ENCODE results near the gene NFKBIE.
"Not testable (repeated sequence)": the region's sequence is repeated elsewhere in the genome, so short reads cannot be mapped to it uniquely, and the experiment has no call there.

The NFKBIE gene

GRCh38 chr6:44265007-44265721 is at the start of gene NFKBIE:
Gene NFKBIE (minus strand): TSS chr6:44265551. CDS start chr6:44265346, 205 bp downstream.
- Histone ChIP-seq H3K4me3 (ENCODE audit: low read length in 2 of 2) (peak within 1 kb of the TSS; percentile 80 to 87), H3K27ac (ENCODE audit: low read depth in 2 of 2, low read length in 2 of 2) (peak within 1 kb of the TSS; percentile 46 to 79), H3K9ac (ENCODE audit: low read depth in 1 of 2, low read length in 2 of 2) (peak within 1 kb of the TSS; percentile 81 to 88), H3K36me3 (ENCODE audit: control insufficient read depth in 2 of 2, insufficient read depth in 2 of 2, low read length in 2 of 2) (peaks cover 6 to 7% of the 10 kb centered on the region in 2 donors), H3K4me1 (ENCODE audit: control insufficient read depth in 2 of 2, insufficient read depth in 2 of 2, low read length in 2 of 2) (peaks cover 25 to 32% of the 10 kb centered on the region in 2 donors), H3K27me3 (ENCODE audit: control insufficient read depth in 2 of 2, insufficient read depth in 2 of 2, low read length in 2 of 2) (peaks cover 19 to 20% of the 10 kb centered on the region in 2 donors), H3K9me3 (ENCODE audit: control insufficient read depth in 2 of 2, low read length in 2 of 2) (no peaks in the 10 kb centered on the region)

DNA sequence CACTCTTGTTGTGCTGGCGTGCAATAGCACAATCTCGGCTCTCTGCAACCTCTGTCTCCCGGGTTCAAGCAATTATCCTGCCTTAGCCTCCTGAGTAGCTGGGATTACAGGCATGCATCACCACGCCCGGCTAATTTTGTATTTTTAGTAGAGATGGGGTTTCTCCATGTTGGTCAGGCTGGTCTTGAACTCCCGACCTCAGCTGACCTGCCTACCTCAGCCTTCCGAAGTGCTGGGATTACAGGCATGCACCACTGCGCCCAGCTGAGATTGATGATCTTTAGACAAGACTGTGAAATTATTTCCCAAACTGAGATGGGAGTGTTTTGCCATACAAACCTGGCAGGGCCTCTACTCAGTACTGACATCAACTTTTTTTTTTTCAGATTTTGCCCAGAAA is 49.3 kb upstream of the NFKBIE start:
- not testable (repeated sequence) for H3K27ac ChIP-seq (ENCODE audit: low read depth in 2 of 2, low read length in 2 of 2); H3K9ac ChIP-seq (ENCODE audit: low read depth in 1 of 2, low read length in 2 of 2); H3K27me3 ChIP-seq (ENCODE audit: control insufficient read depth in 2 of 2, insufficient read depth in 2 of 2, low read length in 2 of 2); H3K9me3 ChIP-seq (ENCODE audit: control insufficient read depth in 2 of 2, low read length in 2 of 2); H3K4me3 ChIP-seq (ENCODE audit: low read length in 2 of 2)
- peaks cover 14 to 17% of the 10 kb centered on the region in 2 donors for H3K36me3 ChIP-seq (ENCODE audit: control insufficient read depth in 2 of 2, insufficient read depth in 2 of 2, low read length in 2 of 2)
- H3K4me1 ChIP-seq (ENCODE audit: control insufficient read depth in 2 of 2, insufficient read depth in 2 of 2, low read length in 2 of 2): peaks cover 9 to 17% of the 10 kb centered on the region in 2 donors

DNA sequence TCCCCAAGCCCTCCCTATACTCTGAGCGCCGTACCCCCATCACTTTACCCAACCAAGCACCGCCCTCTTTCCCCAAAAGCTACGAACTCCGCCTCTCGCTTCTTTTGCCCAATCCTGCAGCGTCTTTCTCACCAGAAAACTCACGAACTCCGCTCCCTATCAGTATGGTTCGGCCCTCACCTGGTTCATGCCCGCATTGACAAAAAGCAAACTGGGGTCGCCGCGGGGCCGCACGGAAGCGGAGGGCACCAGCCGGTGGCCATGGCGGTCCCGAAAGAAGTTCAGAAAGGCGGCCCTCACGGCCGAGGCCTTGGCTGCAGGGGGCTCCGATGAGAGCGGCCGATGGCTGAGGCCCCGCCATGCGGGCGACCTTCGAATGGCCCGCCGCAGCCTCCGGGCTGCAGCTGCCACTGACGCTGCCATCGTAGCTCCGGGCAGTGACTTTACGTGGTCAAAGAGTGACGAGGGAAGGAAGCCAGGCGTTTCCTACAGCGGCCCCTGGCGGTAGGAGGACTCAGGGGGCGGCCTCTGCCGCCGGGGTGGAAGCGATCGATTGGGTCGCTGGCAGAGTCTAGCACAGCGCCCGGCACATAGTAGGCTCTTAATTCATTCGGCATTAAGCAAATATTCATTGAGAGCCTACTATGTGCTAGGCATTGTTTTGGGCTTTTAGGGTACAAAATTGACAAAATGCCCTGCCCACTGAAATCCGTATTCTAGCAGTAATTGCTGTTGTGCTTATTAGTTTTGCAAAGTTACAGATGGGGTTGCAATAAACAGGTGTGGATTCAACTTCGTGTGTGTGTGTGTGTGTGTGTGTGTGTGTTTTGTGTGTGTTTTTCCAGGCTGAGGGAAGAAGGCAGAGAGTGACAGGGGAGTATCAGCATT is 47.8 kb upstream of the NFKBIE start, which contains the start of gene AARS2:
AARS2 (minus strand) TSS at position 447 of the 888 bp plus-strand sequence; CDS start at position 423, 24 bp downstream.
- Histone ChIP-seq H3K27me3 (ENCODE audit: control insufficient read depth in 2 of 2, insufficient read depth in 2 of 2, low read length in 2 of 2) (no peaks in the 10 kb centered on the region), H3K9ac (ENCODE audit: low read depth in 1 of 2, low read length in 2 of 2) (peak within 1 kb of the TSS; percentile 91 to 95), H3K36me3 (ENCODE audit: control insufficient read depth in 2 of 2, insufficient read depth in 2 of 2, low read length in 2 of 2) (peaks cover 24 to 26% of the 10 kb centered on the region in 2 donors), H3K4me1 (ENCODE audit: control insufficient read depth in 2 of 2, insufficient read depth in 2 of 2, low read length in 2 of 2) (peaks cover 9 to 17% of the 10 kb centered on the region in 2 donors), H3K4me3 (ENCODE audit: low read length in 2 of 2) (peak within 1 kb of the TSS; percentile 91 to 94), H3K9me3 (ENCODE audit: control insufficient read depth in 2 of 2, low read length in 2 of 2) (no peaks in the 10 kb centered on the region), H3K27ac (ENCODE audit: low read depth in 2 of 2, low read length in 2 of 2) (peak within 1 kb of the TSS; percentile 56 to 57)

- H3K9me3 ChIP-seq (ENCODE audit: control insufficient read depth in 2 of 2, low read length in 2 of 2): no peaks in the 10 kb centered on the region
- peaks cover 9 to 17% of the 10 kb centered on the region in 2 donors for H3K4me1 ChIP-seq (ENCODE audit: control insufficient read depth in 2 of 2, insufficient read depth in 2 of 2, low read length in 2 of 2)
- peaks cover 31 to 37% of the 10 kb centered on the region in 2 donors for H3K36me3 ChIP-seq (ENCODE audit: control insufficient read depth in 2 of 2, insufficient read depth in 2 of 2, low read length in 2 of 2)
- H3K4me3 ChIP-seq (ENCODE audit: low read length in 2 of 2): peak overlapping the region in 1 of 2 donors; percentile 91
- H3K9ac ChIP-seq (ENCODE audit: low read depth in 1 of 2, low read length in 2 of 2): no peak overlapping the region
- H3K27me3 ChIP-seq (ENCODE audit: control insufficient read depth in 2 of 2, insufficient read depth in 2 of 2, low read length in 2 of 2): no peaks in the 10 kb centered on the region
- H3K27ac ChIP-seq (ENCODE audit: low read depth in 2 of 2, low read length in 2 of 2): no peak overlapping the region
Measured at GRCh38 chr6:44311767-44312166, 46.4 kb upstream of the NFKBIE start.

DNA sequence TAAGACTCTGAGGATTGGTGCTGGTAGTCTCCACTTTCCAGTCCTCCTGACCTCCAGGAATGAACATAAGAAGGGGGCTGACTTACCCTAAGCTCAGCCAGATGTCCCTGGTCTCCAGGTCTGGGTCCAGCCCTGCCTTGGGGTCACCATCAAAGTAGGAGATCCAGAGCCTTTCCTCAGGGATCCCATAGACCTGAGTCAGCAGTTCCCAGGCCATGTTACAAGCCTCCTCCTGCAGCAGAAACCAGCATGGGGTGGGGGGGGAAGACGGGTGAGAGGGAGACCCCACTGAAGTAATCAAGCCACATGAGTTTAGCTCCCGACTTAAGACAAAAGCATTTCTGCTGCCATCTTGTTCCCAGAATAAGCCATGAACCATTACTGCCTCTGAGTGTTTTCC is 46.0 kb upstream of the NFKBIE start:
- no peak overlapping the region for H3K9ac ChIP-seq (ENCODE audit: low read depth in 1 of 2, low read length in 2 of 2)
- H3K4me1 ChIP-seq (ENCODE audit: control insufficient read depth in 2 of 2, insufficient read depth in 2 of 2, low read length in 2 of 2): peaks cover 9 to 17% of the 10 kb centered on the region in 2 donors
- H3K4me3 ChIP-seq (ENCODE audit: low read length in 2 of 2): no peak overlapping the region
- H3K9me3 ChIP-seq (ENCODE audit: control insufficient read depth in 2 of 2, low read length in 2 of 2): no peaks in the 10 kb centered on the region
- H3K36me3 ChIP-seq (ENCODE audit: control insufficient read depth in 2 of 2, insufficient read depth in 2 of 2, low read length in 2 of 2): peaks cover 36 to 39% of the 10 kb centered on the region in 2 donors
- no peak overlapping the region for H3K27ac ChIP-seq (ENCODE audit: low read depth in 2 of 2, low read length in 2 of 2)
- H3K27me3 ChIP-seq (ENCODE audit: control insufficient read depth in 2 of 2, insufficient read depth in 2 of 2, low read length in 2 of 2): no peaks in the 10 kb centered on the region

- no peak overlapping the region for H3K4me3 ChIP-seq (ENCODE audit: low read length in 2 of 2)
- peaks cover 9 to 17% of the 10 kb centered on the region in 2 donors for H3K4me1 ChIP-seq (ENCODE audit: control insufficient read depth in 2 of 2, insufficient read depth in 2 of 2, low read length in 2 of 2)
- H3K27me3 ChIP-seq (ENCODE audit: control insufficient read depth in 2 of 2, insufficient read depth in 2 of 2, low read length in 2 of 2): no peaks in the 10 kb centered on the region
- peaks cover 47 to 49% of the 10 kb centered on the region in 2 donors for H3K36me3 ChIP-seq (ENCODE audit: control insufficient read depth in 2 of 2, insufficient read depth in 2 of 2, low read length in 2 of 2)
- H3K9me3 ChIP-seq (ENCODE audit: control insufficient read depth in 2 of 2, low read length in 2 of 2): no peaks in the 10 kb centered on the region
- peak overlapping the region in 1 of 2 donors; percentile 5 for H3K9ac ChIP-seq (ENCODE audit: low read depth in 1 of 2, low read length in 2 of 2)
- peak overlapping the region in 1 of 2 donors; percentile 58 for H3K27ac ChIP-seq (ENCODE audit: low read depth in 2 of 2, low read length in 2 of 2)
Measured at GRCh38 chr6:44310241-44310640, 44.9 kb upstream of the NFKBIE start.

DNA sequence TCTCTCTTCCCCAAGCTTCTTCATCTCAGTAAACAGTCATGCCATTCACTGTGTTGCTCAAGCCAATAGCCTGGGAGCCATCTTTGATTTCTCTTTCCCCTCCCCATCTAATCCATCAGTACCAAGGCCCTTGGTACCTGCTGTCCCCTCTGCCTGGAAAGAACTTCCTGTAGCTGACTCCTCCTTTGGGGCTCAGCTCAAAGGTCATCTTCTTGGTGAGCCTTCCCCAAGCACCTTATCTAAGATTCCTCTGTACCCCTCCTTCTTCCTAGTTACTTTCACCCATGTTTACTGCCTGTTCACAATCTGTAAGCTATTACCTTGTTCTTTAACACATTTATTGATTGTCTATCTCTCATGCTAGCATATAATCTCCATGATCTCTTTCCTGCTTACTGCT is 44.3 kb upstream of the NFKBIE start:
- Histone ChIP-seq H3K36me3 (ENCODE audit: control insufficient read depth in 2 of 2, insufficient read depth in 2 of 2, low read length in 2 of 2) (peaks cover 51 to 55% of the 10 kb centered on the region in 2 donors), H3K4me3 (ENCODE audit: low read length in 2 of 2) (no peak overlapping the region), H3K4me1 (ENCODE audit: control insufficient read depth in 2 of 2, insufficient read depth in 2 of 2, low read length in 2 of 2) (peaks cover 9 to 17% of the 10 kb centered on the region in 2 donors)

GRCh38 chr6:44309092-44309491 is 43.7 kb upstream of the NFKBIE start:
- Histone ChIP-seq H3K4me1 (ENCODE audit: control insufficient read depth in 2 of 2, insufficient read depth in 2 of 2, low read length in 2 of 2) (peaks cover 9 to 17% of the 10 kb centered on the region in 2 donors), H3K4me3 (ENCODE audit: low read length in 2 of 2) (no peak overlapping the region), H3K9ac (ENCODE audit: low read depth in 1 of 2, low read length in 2 of 2) (no peak overlapping the region), H3K27ac (ENCODE audit: low read depth in 2 of 2, low read length in 2 of 2) (no peak overlapping the region), H3K9me3 (ENCODE audit: control insufficient read depth in 2 of 2, low read length in 2 of 2) (no peaks in the 10 kb centered on the region), H3K36me3 (ENCODE audit: control insufficient read depth in 2 of 2, insufficient read depth in 2 of 2, low read length in 2 of 2) (peaks cover 56 to 60% of the 10 kb centered on the region in 2 donors), H3K27me3 (ENCODE audit: control insufficient read depth in 2 of 2, insufficient read depth in 2 of 2, low read length in 2 of 2) (no peaks in the 10 kb centered on the region)

More for the DNA sequence above, 44.3 kb upstream of the NFKBIE start:
- Histone ChIP-seq H3K9ac (ENCODE audit: low read depth in 1 of 2, low read length in 2 of 2) (no peak overlapping the region), H3K9me3 (ENCODE audit: control insufficient read depth in 2 of 2, low read length in 2 of 2) (no peaks in the 10 kb centered on the region), H3K27ac (ENCODE audit: low read depth in 2 of 2, low read length in 2 of 2) (no peak overlapping the region), H3K27me3 (ENCODE audit: control insufficient read depth in 2 of 2, insufficient read depth in 2 of 2, low read length in 2 of 2) (no peaks in the 10 kb centered on the region)

DNA sequence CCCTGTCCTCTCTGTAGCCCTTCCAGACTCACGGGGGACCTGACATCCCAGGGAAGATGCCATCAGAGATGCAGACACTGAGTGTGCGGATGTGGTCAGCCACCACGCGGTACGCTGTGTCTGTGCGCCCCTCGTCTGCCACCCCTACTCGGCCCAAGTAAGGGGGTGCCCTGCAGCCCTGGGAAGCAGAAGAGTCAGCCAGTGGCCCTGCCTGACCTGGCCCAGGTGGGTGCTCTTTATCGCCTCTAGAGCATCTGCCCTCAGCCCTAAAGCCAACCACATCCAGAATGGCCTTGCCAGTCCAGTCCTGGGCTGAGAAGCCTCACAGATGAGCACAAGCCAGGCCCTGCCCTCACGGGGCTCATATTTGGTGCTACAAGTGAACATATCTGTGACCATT is 41.9 kb upstream of the NFKBIE start:
- Histone ChIP-seq H3K27ac (ENCODE audit: low read depth in 2 of 2, low read length in 2 of 2) (no peak overlapping the region), H3K27me3 (ENCODE audit: control insufficient read depth in 2 of 2, insufficient read depth in 2 of 2, low read length in 2 of 2) (no peaks in the 10 kb centered on the region), H3K4me1 (ENCODE audit: control insufficient read depth in 2 of 2, insufficient read depth in 2 of 2, low read length in 2 of 2) (peaks cover 5 to 14% of the 10 kb centered on the region in 2 donors), H3K9me3 (ENCODE audit: control insufficient read depth in 2 of 2, low read length in 2 of 2) (no peaks in the 10 kb centered on the region), H3K4me3 (ENCODE audit: low read length in 2 of 2) (no peak overlapping the region), H3K36me3 (ENCODE audit: control insufficient read depth in 2 of 2, insufficient read depth in 2 of 2, low read length in 2 of 2) (peaks cover 74 to 77% of the 10 kb centered on the region in 2 donors), H3K9ac (ENCODE audit: low read depth in 1 of 2, low read length in 2 of 2) (no peak overlapping the region)

DNA sequence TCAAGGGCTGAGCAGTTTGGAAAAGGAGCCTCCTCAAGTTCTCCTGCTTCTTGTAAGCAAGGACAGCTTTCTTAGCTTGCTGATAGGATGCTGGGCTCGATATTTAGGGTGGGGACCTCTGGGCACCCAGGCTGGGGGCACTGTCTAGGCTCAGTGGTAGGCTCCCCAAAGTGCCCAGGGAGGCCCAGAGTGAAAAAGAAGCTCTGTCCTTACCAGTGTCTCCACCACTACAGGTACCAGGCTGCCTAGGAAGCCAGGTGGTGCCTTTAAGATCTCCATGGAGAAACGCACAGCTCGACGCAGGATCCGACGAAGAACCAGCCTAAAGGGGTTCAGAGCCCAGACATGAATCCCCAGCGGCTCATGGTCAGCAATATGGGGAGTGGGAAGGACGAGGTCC is 41.4 kb upstream of the NFKBIE start:
- H3K27ac ChIP-seq (ENCODE audit: low read depth in 2 of 2, low read length in 2 of 2): no peak overlapping the region
- H3K27me3 ChIP-seq (ENCODE audit: control insufficient read depth in 2 of 2, insufficient read depth in 2 of 2, low read length in 2 of 2): no peaks in the 10 kb centered on the region
- peaks cover 3 to 11% of the 10 kb centered on the region in 2 donors for H3K4me1 ChIP-seq (ENCODE audit: control insufficient read depth in 2 of 2, insufficient read depth in 2 of 2, low read length in 2 of 2)
- H3K36me3 ChIP-seq (ENCODE audit: control insufficient read depth in 2 of 2, insufficient read depth in 2 of 2, low read length in 2 of 2): peaks cover 79 to 82% of the 10 kb centered on the region in 2 donors
- no peak overlapping the region for H3K9ac ChIP-seq (ENCODE audit: low read depth in 1 of 2, low read length in 2 of 2)
- no peak overlapping the region for H3K4me3 ChIP-seq (ENCODE audit: low read length in 2 of 2)
- no peaks in the 10 kb centered on the region for H3K9me3 ChIP-seq (ENCODE audit: control insufficient read depth in 2 of 2, low read length in 2 of 2)
